T-cell (primary cell): ENCODE results near the gene PZP. TPM values are rescaled to one million over a fixed set of nuclear protein-coding genes. Genes with fewer than 3 reads are reported as not detected.
A peak's percentile ranks its signal among the peaks of the same experiment; 100 is the strongest.
"Not testable (repeated sequence)": the region's sequence is repeated elsewhere in the genome, so short reads cannot be mapped to it uniquely, and the experiment has no call there.

Experiments
- ATAC-seq, 4 experiments: fragments of 200-7000 bp in 3 of 4; fragments of 150-1000 bp in 1 of 4; cut with Tn5 transposase; replicated peaks in 1 of 4; 1 replicate in 3 of 4; 2 replicates in 1 of 4; pipeline ENCODE4 v1.10.0; 2021; ENCODE audit warnings: moderate library complexity in 3 of 4, mild to moderate bottlenecking in 2 of 4, moderate number of reproducible peaks in 1 of 4
- CTCF ChIA-PET, 2 donors: fragments of 300-600 bp; sonication (Branson Sonifier 250); formaldehyde crosslinking; loops; one replicate each; lab custom pipeline; 2022; ENCODE audit warnings: antibody characterized with exemption in 2 of 2; lab: Charles Lee
- POLR2A ChIA-PET, 2 donors: fragments of 300-600 bp; sonication (Branson Sonifier 250); formaldehyde crosslinking; loops; one replicate each; lab custom pipeline; 2022; ENCODE audit warnings: antibody characterized with exemption in 2 of 2; lab: Charles Lee
- DNase-seq, 35 experiments: peaks; one replicate each; pipeline versions ENCODE4 v3.0.0 to v3.0.0-alpha.2; 2013 to 2023
- H3K27ac ChIP-seq: one replicate; pipeline ENCODE4 v1.5.1; 2013; ENCODE audit warnings: low read length
- H3K27me3 ChIP-seq, 2 experiments: replicated peaks in 1 of 2; 1 replicate in 1 of 2; 2 replicates in 1 of 2; pipeline versions ENCODE4 v1.6.1 to v1.7.0; 2013; ENCODE audit warnings: low read length in 1 of 2, mixed read lengths in 1 of 2; ENCODE audit not compliant: control insufficient read depth in 2 of 2, insufficient read depth in 2 of 2; ENCODE audit errors: extremely low read depth in 1 of 2
- H3K36me3 ChIP-seq, 2 donors: 1 replicate in 1 of 2; 2 replicates in 1 of 2; pipeline versions ENCODE4 v1.6.1 to v1.7.0; 2013; ENCODE audit warnings: low read length in 1 of 2; ENCODE audit not compliant: control insufficient read depth in 2 of 2, insufficient read depth in 1 of 2; ENCODE audit errors: extremely low read depth in 1 of 2
- H3K4me1 ChIP-seq, 2 experiments: 1 replicate in 1 of 2; 2 replicates in 1 of 2; pipeline versions ENCODE4 v1.6.1 to v1.7.0; 2013; ENCODE audit warnings: low read length in 2 of 2, mixed read lengths in 1 of 2; ENCODE audit not compliant: insufficient read depth in 2 of 2, control insufficient read depth in 1 of 2; ENCODE audit errors: extremely low read depth in 1 of 2
- H3K4me3 ChIP-seq, 2 donors: 1 replicate in 1 of 2; 2 replicates in 1 of 2; pipeline versions ENCODE4 v1.5.1 to v1.7.0; 2013; ENCODE audit warnings: mild to moderate bottlenecking in 2 of 2, low read length in 1 of 2, moderate library complexity in 1 of 2; ENCODE audit not compliant: control insufficient read depth in 1 of 2; ENCODE audit errors: extremely low read depth in 1 of 2
- H3K9me3 ChIP-seq: 2 replicates; pipeline ENCODE4 v1.7.0; 2013
- H3K27ac Mint-ChIP-seq, 2 donors: one replicate each; pipeline ENCODE4 v1.8.0; 2020 to 2021; ENCODE audit warnings: mild to moderate bottlenecking in 2 of 2, mixed read lengths in 2 of 2
- H3K27me3 Mint-ChIP-seq, 2 donors: one replicate each; pipeline ENCODE4 v1.8.0; 2021 to 2022; ENCODE audit warnings: mixed read lengths in 2 of 2
- H3K36me3 Mint-ChIP-seq: one replicate; pipeline ENCODE4 v1.8.0; 2021; ENCODE audit warnings: mixed read lengths
- H3K4me1 Mint-ChIP-seq, 3 donors: one replicate each; pipeline ENCODE4 v1.8.0; 2020 to 2022; ENCODE audit warnings: mixed read lengths in 3 of 3, mild to moderate bottlenecking in 1 of 3
- H3K4me3 Mint-ChIP-seq, 3 donors: one replicate each; pipeline ENCODE4 v1.8.0; 2020 to 2022; ENCODE audit warnings: mild to moderate bottlenecking in 3 of 3, mixed read lengths in 3 of 3, moderate library complexity in 3 of 3
- H3K9me3 Mint-ChIP-seq, 3 donors: one replicate each; pipeline ENCODE4 v1.8.0; 2020 to 2022; ENCODE audit warnings: mixed read lengths in 3 of 3
- WGBS: methylation state at CpG from one replicate; pipeline ENCODE4 v1.1.5; 2013; ENCODE audit warnings: missing lambda C conversion rate; ENCODE audit not compliant: insufficient coverage; 5-methylcytosine and 5-hydroxymethylcytosine counted together
- total RNA-seq, 35 experiments: library from RNA in 6 of 35; stranded (reverse) in 6 of 35; fragments of 120-200 nt in 1 of 35; gene quantifications; one replicate each; pipeline versions ENCODE4 v1.2.1 to v1.2.4 and lab custom pipeline; 2013 to 2026

Gene PZP
- total RNA-seq, 5 donors from 2014 or later (not counting 1 experiment from before 2014, with no cell fraction given) = not detected

DNA sequence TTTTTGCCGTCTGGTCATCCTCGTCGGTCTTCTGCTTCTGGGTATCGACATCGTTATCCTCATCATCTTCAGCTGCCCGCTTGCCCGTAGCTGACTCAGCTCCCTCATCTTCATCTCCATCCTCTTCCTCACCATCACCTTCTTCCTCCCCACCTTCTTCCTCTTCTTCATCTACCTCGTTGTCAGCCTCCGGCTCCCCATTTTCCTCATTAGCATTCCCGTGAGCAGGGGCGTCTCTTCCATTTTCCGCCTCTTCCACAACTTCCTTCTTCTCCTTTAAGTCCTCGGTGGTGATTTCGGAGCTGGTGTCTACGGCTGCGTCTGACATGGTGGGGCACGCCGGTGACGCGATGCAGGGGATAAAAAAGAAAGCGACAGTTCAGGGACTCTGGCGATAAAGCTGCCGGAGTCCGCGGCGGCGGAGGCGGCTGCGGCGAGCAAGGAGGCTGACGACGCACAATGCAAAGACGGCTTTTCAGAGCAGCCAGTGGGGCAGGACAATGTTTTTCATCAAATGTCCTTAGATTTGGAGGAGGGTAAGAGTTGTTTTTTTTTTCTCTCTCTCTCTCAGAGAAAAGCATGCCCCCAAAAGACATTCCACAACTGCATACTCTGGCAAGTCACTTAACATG, 31.9 kb upstream of the PZP start:
- Mint-ChIP-seq H3K27ac (peak overlapping the region; percentile 72 to 80), H3K4me1 (peaks cover 12 to 18% (median 13%) of the 10 kb centered on the region in 3 donors), H3K4me3 (peak overlapping the region; percentile 86 to 94 (median 86))
- H3K27me3 ChIP-seq, H3K9me3 ChIP-seq, H3K36me3 Mint-ChIP-seq, H3K4me1 ChIP-seq, POLR2A ChIA-PET, H3K27me3 Mint-ChIP-seq, H3K9me3 Mint-ChIP-seq, H3K36me3 ChIP-seq: not testable (repeated sequence)
- 22% methylated on average over 20 of the region's 33 CpGs for WGBS
- ATAC-seq (peak; percentile 48 to 70 (median 58)), DNase-seq (peak in 34 of 35 experiments; percentile 3 to 59 (median 27))
- Histone ChIP-seq H3K4me3 (peak overlapping the region; percentile 46 to 59), H3K27ac (peak overlapping the region; percentile 45)
- CTCF ChIA-PET = interaction anchor here in 1 of 2 donors (0.7 kb wide), 1 partner anchor 770 kb away, joined by 3 read pairs; no protein-coding TSS in a partner anchor

DNA sequence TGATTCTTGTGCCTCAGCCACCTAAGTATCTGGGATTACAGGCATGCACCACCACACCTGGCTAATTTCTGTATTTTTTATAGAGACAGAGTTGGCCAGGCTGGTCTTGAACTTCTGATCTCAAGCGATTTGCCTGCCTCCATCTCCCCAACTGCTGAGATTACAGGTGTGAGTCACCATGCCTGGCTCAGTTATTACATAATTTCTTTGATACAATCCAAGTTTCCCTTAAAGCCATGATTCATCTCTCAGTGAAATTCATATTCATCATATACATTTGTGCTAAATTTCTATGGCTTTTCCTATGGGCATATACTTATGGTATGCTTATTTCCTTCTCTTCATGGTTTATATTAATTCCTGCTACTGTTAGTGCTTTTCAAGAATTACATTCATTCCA, 29.1 kb upstream of the PZP start:
- H3K4me1 Mint-ChIP-seq = peaks cover 12 to 14% (median 13%) of the 10 kb centered on the region in 3 donors
- no peak for DNase-seq
- H3K27me3 Mint-ChIP-seq = peaks cover 0 to 10% of the 10 kb centered on the region in 2 donors
- no CpG with 5 or more reads among the region's 1 CpG for WGBS
- no peaks in the 10 kb centered on the region for H3K27me3 ChIP-seq
- H3K4me1 ChIP-seq = no peaks in the 10 kb centered on the region
- no peak overlapping the region for H3K27ac Mint-ChIP-seq
- peaks cover 0 to 10% of the 10 kb centered on the region in 2 donors for H3K36me3 ChIP-seq
- POLR2A ChIA-PET = no interaction called here
- CTCF ChIA-PET = no interaction called here
- ATAC-seq = no peak
- no peaks in the 10 kb centered on the region for H3K9me3 Mint-ChIP-seq
- H3K27ac ChIP-seq = no peak overlapping the region
- no peak overlapping the region for H3K4me3 ChIP-seq
- peaks cover 22% of the 10 kb centered on the region for H3K36me3 Mint-ChIP-seq
- no peak overlapping the region for H3K4me3 Mint-ChIP-seq
- no peaks in the 10 kb centered on the region for H3K9me3 ChIP-seq

DNA sequence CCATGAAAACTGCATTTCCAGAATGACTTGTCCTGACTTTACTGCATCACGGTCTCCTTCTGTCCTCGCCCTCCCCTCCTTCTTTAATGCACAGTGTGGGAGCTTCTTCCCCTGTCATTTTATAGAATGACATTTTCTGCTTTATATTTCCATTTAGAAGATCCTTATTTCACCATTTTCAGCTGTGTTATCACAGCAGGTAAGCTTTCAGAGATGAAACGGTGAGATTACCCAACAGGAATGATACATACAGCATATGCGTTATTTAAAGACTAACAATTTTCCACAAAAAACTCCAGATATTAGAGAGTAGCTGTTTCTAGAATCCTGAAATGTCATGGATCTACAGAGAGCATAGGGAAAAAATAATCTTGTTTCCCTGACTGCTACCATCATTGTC, 27.3 kb upstream of the PZP start:
- 90% methylated on average over 2 of the region's 4 CpGs for WGBS
- H3K4me3 Mint-ChIP-seq = no peak overlapping the region
- peaks cover 0 to 10% of the 10 kb centered on the region in 2 donors for H3K27me3 Mint-ChIP-seq
- no peaks in the 10 kb centered on the region for H3K9me3 ChIP-seq
- no peaks in the 10 kb centered on the region for H3K4me1 ChIP-seq
- no peaks in the 10 kb centered on the region for H3K27me3 ChIP-seq
- H3K27ac ChIP-seq = no peak overlapping the region
- H3K27ac Mint-ChIP-seq = no peak overlapping the region
- no peaks in the 10 kb centered on the region for H3K9me3 Mint-ChIP-seq
- ATAC-seq (no peak), DNase-seq (no peak)
- ChIA-PET CTCF (no interaction called here), POLR2A (no interaction called here)
- no peak overlapping the region for H3K4me3 ChIP-seq
- H3K36me3 Mint-ChIP-seq = peaks cover 28% of the 10 kb centered on the region
- peaks cover 0 to 7% of the 10 kb centered on the region in 2 donors for H3K36me3 ChIP-seq
- peaks cover 7 to 8% (median 7%) of the 10 kb centered on the region in 3 donors for H3K4me1 Mint-ChIP-seq

DNA sequence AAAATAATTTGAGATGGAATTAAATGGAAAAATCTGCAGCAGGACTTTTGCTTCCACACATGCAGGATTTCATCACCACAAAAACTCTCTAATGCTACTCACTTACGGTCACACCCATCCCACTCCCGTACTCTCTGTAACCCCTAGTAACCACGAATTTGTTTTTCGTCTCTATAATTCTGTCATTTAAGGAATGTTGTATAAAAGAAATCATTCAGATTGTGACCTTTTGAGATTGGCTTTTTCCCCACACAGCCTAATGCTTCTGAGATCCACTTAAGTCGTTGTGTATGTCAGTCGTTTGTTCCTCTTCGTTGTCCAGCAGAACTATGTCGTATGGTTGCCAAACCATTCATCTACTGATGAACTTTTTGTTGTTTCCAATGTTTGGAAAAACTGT, 19.8 kb upstream of the PZP start:
- H3K36me3 Mint-ChIP-seq = peaks cover 32% of the 10 kb centered on the region
- H3K4me1 Mint-ChIP-seq = no peaks in the 10 kb centered on the region
- Histone ChIP-seq H3K27me3 (peaks cover 0 to 2% of the 10 kb centered on the region in 2 experiments), H3K9me3 (no peaks in the 10 kb centered on the region), H3K27ac (no peak overlapping the region), H3K4me1 (no peaks in the 10 kb centered on the region), H3K4me3 (no peak overlapping the region), H3K36me3 (no peaks in the 10 kb centered on the region)
- CTCF ChIA-PET = no interaction called here
- 88% methylated on average over 4 of the region's 8 CpGs for WGBS
- H3K4me3 Mint-ChIP-seq = no peak overlapping the region
- H3K27ac Mint-ChIP-seq = no peak overlapping the region
- ATAC-seq (no peak), DNase-seq (no peak)
- peaks cover 3 to 8% (median 5%) of the 10 kb centered on the region in 3 donors for H3K9me3 Mint-ChIP-seq
- H3K27me3 Mint-ChIP-seq = peaks cover 0 to 9% of the 10 kb centered on the region in 2 donors
- POLR2A ChIA-PET = no interaction called here

DNA sequence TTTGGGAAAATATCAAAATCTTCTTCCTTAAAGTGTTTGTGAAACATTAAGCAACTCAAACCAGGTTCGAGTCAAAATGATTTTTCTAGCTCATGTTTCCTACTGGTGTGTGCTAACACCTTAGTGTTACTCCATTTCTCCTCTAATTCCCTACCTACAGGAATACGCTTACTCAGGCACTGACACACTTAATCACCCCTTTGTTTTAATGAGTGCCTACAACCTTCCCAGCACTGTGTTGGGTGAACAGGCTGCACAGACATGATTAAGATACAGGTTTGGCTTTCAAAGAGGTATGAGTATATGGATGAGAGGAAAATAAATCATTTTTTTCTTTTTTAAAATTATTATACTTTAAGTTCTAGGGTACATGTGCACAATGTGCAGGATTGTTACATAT, 15.6 kb upstream of the PZP start:
- no CpG with 5 or more reads among the region's 2 CpGs for WGBS
- H3K4me1 Mint-ChIP-seq = no peaks in the 10 kb centered on the region
- Histone ChIP-seq H3K4me1 (no peaks in the 10 kb centered on the region), H3K9me3 (no peaks in the 10 kb centered on the region), H3K27ac (no peak overlapping the region), H3K27me3 (peaks cover 0 to 2% of the 10 kb centered on the region in 2 experiments), H3K36me3 (no peaks in the 10 kb centered on the region), H3K4me3 (no peak overlapping the region)
- POLR2A ChIA-PET = no interaction called here
- peaks cover 0 to 9% of the 10 kb centered on the region in 2 donors for H3K27me3 Mint-ChIP-seq
- ATAC-seq (no peak), DNase-seq (no peak)
- CTCF ChIA-PET = no interaction called here
- H3K27ac Mint-ChIP-seq = no peak overlapping the region
- peaks cover 26% of the 10 kb centered on the region for H3K36me3 Mint-ChIP-seq
- H3K4me3 Mint-ChIP-seq = no peak overlapping the region
- peaks cover 3 to 11% (median 5%) of the 10 kb centered on the region in 3 donors for H3K9me3 Mint-ChIP-seq

DNA sequence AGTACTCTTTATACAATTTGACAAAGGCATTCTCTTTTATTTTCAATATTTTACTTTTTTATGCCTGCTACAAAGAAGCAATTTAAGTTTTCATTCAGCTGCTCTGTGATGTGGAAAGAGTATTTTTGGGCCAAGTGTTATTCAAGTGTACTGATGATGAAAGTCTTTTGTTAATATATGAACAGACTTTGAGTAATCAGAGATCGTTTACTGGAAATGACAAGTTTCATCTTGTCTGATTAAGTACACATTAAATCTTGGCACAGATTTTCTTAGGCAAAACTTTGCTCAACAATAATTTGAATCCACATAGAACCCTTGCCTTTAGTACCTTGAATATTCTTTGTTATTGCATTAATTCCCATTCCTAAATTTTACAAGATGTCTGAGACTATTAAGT, 13.3 kb upstream of the PZP start:
- no CpG with 5 or more reads among the region's 1 CpG for WGBS
- Mint-ChIP-seq H3K27ac (no peak overlapping the region), H3K4me1 (no peaks in the 10 kb centered on the region), H3K9me3 (peaks cover 2 to 7% (median 5%) of the 10 kb centered on the region in 3 donors), H3K27me3 (no peaks in the 10 kb centered on the region), H3K4me3 (no peak overlapping the region), H3K36me3 (peaks cover 20% of the 10 kb centered on the region)
- Histone ChIP-seq H3K9me3 (no peaks in the 10 kb centered on the region), H3K4me1 (no peaks in the 10 kb centered on the region), H3K27ac (no peak overlapping the region), H3K4me3 (no peak overlapping the region), H3K36me3 (no peaks in the 10 kb centered on the region), H3K27me3 (peaks cover 0 to 2% of the 10 kb centered on the region in 2 experiments)
- ChIA-PET CTCF (no interaction called here), POLR2A (no interaction called here)
- DNase-seq (no peak), ATAC-seq (no peak)
